HG02588 (cell line): ENCODE data around the gene FAM90A26.
"Not testable (repeated sequence)": the region's sequence is repeated elsewhere in the genome, so short reads cannot be mapped to it uniquely, and the experiment has no call there.

Experiments
- ATAC-seq: cut with Tn5 transposase; IDR thresholded peaks from one replicate; pipeline ENCODE4 v1.9.1; 2021; ENCODE audit warnings: mild to moderate bottlenecking, moderate library complexity; ENCODE audit not compliant: unreplicated experiment

FAM90A26 gene, protein sequence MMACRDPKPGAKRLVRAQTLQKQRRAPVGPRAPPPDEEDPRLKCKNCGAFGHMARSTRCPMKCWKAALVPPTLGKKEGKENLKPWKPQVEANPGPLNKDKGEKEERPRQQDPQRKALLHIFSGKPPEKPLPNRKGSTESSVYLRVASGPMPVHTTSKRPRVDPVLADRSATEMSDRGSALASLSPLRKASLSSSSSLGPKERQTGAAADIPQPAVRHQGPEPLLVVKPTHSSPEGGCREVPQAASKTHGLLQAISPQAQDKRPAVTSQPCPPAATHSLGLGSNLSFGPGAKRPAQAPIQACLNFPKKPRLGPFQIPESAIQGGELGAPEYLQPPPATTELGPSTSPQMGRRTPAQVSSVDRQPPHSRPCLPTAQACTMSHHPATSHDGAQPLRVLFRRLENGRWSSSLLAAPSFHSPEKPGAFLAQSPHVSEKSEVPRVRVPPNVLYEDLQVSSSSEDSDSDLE

DNA sequence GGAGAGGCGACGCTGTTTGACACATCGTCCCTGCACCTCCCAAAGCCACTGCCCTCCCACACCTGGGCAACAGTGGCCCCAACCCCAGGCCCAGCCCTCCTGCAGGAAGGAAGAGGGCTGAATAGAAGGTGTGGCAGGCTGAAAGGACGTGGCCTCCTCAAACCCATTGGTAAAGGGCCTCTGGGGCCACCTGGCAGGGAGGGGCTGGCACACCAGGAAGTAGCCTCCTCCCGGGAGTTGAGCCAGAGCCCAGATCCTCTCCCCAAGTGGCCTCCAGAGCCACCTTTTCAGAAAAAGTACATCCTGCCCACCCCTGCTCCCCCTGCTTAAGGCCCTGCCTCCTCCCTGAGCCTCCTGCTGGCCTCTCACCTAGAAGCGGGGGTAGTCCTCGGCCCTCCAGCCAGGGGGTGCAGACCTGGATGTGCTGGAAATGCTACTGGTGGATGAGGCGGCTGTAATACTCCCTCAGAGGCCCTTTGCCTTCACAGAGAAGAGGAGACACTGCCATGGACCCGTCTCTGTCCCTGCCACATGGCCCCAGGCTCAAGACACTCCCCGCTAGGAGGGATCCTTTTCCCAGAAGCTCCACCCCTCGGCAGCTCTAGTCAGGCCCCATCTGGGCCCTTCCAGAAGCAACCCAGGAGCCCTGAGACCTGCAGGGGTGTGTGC, at the start of gene FAM90A26:
FAM90A26 (plus strand) TSS at position 619 of the 669 bp plus-strand sequence. CDS start 2,764 bp downstream, outside the sequence.
- not testable (repeated sequence) for ATAC-seq

DNA sequence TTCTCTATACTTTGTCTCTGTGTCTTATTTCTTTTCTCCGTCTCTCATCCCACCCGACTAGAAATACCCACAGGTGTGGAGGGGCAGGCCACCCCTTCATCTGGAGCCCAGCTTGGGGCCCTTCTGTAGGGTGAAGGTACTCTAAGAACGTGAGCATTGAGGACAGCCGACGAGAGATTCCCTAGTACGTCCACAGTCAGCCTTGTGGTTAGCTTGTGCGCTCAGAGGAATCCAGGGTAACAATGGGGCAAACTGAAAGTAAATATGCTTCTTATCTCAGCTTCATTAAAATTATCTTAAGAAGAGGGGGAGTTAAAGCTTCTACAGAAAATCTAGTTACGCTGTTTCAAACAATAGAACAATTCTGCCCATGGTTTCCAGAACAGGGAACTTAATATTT, 47.5 kb upstream of the FAM90A26 start:
- ATAC-seq = not testable (repeated sequence)

DNA sequence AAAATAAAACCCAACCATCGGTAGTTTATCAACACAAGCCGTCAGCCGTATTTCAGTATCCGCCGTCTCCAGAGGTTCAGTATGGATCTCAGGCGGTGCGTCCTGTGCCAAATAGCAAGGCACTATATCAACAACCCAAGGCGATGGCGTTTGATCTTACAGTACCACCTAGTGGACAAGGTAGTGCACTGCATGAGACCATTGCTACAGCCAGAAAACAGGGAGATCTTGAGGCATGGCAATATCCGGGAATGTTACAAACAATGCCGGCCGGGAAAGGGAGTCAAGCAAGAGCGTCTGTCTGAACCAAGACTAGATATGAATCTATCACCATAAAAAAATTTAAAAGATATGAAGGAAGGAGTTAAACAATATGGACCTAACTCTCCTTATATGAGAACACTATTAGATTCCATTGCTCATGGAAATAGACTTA, 46.6 kb upstream of the FAM90A26 start:
- not testable (repeated sequence) for ATAC-seq

DNA sequence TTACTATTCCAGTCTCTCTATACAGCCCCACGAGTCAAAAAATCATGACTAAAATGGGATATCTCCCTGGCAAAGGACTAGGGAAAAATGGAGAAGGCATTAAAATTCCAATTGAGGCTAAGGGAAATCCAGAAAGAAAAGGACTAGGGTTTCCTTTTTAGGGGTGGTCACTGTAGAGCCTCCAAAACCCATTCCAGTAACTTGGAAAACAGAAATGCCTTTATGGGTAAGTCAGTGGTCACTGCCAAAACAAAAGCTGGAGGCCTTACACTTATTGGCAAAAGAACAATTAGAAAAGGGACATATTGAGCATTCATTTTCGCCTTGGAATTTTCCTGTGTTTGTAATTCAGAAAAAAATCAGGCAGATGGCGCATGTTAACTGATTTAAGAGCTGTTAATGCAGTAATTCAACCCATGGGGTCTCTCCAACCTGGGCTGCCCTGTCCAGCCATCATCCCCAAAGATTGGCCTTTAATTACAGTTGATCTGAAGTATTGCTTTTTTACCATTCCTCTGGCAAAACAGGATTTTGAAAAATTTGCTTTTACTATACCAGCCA, 44.5 kb upstream of the FAM90A26 start:
- ATAC-seq = not testable (repeated sequence)

DNA sequence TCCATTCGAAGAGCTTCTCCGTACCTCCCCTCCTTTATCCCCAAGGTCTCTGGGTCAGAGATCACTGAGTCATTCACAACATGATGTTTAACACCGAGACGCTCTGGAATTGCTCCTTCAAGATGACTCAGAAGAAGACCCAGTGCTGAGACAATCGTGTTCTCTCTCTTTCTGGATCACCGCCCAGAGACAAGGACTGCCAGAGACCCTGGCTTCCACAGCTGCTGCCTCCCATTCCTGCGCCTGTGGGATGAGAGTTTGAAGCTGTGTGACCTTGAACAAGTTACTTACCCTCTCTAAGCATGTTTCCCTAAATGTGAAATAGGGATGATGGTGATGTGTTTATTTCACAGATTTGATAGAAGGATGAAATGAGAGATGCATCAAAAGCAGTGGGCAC, 38.8 kb upstream of the FAM90A26 start:
- ATAC-seq = not testable (repeated sequence)

DNA sequence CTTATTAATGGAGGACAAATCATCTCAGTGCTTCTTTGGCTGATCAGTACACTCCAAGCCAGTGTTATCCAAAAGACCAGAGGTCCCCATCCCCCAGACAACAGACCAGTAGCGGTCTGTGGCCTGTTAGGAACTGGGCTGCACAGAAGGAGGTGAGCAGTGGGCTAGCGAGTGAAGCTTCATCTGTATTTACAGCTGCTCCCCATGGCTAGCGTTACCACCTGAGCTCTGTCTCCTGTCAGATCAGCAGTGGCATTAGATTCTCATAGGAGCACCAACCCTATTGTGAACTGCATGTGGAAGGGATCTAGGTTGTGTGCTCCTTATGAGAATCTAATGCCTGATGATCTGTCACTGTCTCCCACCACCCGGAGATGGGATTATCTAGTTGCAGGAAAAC, 37.4 kb upstream of the FAM90A26 start:
- not testable (repeated sequence) for ATAC-seq

DNA sequence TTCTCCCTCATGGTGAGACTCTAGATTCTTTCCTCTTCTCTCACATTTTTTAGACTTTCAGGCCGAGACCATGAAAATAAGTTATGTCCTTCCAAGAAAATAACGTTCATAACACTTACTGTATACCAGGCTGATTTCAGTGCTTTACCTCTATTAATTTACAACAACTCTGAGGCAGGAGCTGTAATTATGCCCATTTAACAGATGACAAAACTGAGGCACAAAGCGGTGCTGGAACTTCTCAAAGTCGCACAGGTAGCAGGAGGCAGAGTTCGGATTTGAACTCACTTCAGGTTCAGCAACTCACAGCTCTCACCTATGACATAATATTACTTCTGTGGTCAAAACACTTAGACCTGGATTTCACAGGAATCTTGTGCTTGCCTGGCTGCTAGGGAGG, 36.2 kb upstream of the FAM90A26 start:
- ATAC-seq = not testable (repeated sequence)

DNA sequence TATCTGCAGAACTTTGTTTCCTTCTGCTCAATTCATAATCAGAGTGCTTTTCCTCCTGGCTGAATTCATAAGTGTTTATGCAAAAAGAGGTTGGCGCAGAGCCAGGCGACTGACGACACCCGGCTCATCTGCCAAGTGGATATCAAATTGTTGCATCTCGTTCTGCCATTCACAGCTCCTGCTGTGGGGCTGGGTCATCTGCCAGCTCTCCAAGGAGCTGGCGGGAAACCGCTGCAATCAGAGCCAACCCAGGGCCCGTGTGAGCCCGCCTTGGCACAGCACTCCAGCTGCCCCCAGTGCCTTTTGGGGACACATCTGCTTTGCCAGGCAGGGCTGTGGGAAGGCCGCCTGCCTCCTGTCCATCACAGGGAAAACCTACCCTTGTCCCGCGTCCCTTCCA, 35.7 kb upstream of the FAM90A26 start:
- ATAC-seq = not testable (repeated sequence)

DNA sequence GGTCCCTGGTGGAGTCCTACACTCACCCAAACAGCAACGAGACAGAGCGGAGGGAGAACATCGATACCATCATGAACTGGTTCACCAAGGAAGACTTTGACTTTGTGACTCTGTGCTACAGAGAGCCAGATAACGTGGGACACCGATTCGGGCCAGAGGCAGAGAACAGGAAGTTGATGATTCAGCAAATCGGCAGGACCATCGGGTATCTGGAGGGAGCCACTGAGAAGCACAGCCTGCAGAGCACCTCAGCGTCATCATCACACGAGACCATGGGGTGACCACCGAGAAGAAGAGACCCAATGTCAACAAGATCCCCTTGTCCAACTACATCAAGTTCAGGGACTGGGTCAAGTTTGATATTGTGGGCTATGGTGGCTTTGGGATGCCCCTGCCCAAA, 29.2 kb upstream of the FAM90A26 start:
- ATAC-seq = not testable (repeated sequence)

DNA sequence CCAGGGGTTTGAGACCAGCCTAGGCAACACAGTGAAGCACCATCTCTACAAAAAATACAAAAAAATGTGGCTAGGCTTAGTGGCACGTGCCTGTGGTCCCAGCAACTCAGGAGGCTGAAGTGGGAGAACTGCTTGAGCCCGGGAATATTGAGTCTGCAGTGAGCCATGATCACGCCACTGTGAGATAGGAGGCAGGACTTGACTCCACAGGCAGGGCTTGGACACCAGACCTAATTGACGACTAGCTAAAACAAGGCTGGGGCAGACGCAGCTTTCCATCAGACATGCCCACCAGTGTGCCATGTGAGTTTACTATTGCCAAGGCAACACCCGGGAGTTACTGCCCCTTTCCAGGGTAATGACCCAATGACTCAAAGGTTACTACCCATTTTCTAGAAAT, 27.4 kb upstream of the FAM90A26 start:
- not testable (repeated sequence) for ATAC-seq

DNA sequence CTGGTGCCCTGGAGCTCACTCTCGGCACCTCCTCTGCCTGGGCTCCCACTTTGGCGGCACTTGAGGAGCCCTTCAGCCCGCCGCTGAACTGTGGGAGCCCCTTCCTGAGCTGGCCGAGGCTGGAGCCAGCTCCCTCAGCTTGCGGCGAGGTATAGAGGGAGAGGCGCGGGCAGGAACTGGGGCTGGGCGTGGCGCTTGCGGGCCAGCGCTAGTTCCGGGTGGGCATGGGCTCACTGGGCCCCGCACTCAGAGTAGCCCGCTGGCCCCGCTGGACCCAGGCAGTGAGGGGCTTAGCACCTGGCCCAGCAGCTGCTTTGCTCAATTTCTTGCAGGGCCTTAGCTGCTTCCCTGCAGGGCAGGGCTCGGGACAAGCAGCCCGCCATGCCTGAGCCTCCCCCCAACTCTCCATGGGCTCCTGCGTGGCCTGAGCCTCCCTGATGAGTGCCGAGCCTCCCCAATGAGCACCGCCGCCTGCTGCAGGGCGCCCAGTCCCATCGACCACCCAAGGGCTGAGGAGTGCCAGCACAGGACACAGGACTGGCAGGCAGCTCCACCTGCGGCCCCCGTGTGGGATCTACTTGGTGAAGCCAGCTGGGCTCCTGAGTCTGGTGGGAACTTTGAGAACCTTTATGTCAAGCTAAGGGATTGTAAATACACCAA, 26.7 kb upstream of the FAM90A26 start:
- ATAC-seq = no peak

DNA sequence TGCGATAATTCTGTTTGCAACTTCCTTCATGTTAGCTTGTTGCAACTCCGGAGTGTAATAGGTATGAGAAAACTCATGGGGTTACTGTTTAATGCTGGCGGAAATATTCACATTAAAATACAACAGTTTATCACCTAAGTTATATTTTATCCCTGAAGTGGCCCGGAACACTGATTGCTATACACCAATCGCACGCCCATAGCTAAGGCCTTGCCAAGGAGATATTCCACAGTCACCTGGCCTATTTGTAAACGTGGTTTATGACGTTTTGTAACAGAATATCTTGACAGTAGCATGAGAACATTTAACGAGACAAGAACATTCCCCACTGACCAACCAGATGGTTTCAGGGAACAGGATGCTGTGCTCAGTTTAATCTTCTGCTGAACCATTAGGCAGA, 23.2 kb upstream of the FAM90A26 start:
- ATAC-seq = no peak

DNA sequence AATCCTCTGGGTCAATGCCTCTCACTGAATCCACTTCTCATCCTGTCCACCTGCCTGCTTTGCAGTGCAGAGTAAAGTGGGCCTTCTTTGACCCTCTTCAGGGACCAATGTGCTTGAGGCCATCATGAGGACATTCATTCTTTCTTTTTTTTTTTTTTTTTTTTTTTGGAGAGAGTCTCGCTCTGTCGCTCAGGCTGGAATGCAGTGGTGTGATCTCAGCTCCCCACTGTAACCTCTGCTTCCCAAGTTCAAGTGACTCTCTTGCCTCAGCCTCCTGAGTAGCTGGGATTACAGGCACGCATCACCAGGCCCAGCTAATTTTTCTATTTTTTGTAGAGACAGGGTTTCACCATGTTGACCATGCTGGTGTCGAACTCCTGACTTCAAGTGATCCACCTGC, 22.8 kb upstream of the FAM90A26 start:
- not testable (repeated sequence) for ATAC-seq

DNA sequence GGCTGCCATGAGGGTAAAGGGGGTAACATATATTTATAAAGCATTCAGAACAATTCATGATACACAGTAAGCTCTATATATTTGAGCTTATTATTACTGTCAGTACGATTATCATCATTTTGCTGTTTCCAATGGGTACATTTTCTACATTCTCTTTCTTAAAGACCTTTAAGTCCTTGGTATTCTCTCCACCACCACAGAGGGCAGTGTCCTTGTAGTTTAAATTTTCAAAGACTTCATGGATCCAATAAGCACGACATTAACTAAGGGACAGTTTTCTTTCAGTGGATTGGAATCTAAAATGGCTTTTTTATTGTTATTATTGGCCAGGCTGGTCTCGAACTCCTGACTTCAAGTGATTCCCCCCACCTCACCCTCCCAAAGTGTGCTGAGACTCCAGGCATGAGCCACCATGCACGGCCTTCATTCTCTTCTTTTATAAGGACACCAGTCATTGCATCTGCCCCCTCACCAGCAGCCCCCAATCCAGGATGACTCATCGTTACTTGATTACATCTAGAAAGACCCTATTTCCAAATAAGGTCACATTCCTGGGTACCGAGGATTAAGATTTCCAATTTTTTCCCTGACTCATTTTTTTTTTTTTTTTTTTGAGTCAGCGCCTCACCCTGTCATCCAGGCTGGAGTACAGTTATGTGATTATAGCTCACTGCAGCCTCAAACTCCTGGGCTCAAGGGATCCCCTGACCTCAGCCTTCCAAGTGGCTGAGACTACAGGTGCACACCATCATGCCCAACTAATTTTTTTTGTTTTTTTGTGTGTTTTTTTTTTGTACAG, 21.4 kb upstream of the FAM90A26 start:
- not testable (repeated sequence) for ATAC-seq

DNA sequence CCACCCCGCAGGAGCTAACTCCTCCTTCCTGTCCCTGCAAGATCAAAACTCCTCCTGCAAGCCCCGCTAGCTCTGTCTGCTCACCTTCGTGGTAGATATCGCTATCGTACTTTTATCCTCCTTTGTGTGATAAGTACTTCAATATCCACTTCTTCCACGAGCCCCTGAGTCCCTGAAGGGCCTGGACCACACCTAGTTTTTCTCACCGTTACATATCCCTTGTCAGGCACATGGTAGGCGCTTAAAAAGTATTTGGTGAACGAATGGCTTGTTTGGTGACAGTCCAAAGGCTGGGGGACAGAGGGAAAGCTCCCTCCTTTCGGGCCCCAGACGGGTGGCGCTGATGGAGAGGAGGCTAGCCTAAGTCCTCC, 18.4 kb upstream of the FAM90A26 start:
- ATAC-seq = not testable (repeated sequence)

DNA sequence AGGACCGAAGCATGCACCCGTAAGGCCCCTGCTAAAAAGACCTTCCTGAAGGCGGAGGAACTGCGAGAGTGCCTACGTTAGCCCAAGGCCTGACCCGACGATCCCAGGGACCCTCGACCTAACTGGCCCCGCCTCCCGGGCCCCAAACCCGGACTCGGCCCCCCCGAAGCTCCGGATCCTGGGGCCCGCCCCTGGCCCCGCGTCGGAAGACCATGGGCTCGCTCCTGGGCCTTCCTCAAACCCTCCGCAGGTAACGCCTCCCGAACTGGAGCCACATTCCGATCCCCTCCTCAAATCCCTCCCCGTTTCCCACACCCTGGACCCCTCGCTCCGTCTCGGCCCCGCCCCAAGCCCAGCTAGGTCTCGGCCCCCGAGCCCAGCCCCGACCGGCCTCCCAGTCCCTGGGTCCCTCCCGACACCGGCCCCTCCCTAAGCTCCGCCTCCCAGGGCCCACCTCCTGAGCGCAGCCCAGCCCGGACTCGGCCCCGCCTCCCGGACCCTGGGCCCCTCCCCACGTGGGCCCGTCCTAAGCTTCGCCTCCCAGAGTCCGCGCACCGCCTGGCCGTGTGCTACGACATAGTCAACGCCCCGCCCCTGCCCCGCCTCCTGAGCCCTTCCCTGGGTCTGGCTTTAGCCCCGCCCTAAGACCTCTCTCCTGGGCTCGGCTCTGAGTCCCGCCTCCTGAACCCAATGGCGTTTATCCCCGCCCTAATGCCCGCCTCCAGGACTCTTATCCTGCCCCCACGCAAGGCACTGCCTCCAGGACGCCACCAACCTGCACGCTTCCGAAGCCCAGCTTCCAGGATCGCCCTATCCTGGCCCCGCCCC, 17.8 kb upstream of the FAM90A26 start:
- ATAC-seq = not testable (repeated sequence)

DNA sequence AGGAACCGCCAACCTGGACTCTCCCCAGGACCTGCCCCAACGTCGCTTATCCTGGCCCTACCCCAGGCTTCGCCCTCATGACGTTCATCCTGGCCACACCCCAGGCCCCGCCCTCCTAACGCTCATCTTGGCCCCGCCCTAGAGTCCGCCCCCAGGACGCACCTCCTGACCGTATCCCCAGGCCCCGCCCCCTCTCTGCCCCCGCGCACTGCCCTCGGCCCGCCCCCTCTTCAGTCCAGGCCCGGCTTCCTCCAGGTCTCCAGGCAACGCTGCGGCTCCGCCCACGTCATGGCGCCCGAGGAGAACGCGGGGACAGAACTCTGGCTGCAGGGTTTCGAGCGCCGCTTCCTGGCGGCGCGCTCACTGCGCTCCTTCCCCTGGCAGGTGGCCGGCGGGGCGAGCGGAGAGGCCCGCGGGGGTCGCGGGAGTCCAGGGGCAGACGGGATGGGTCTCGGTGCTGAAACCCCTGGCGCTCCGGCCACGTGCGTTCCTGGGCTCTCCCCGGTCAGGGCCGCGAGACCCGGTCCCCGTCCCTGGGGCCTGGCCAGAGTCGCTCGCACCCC, 17.1 kb upstream of the FAM90A26 start:
- not testable (repeated sequence) for ATAC-seq

DNA sequence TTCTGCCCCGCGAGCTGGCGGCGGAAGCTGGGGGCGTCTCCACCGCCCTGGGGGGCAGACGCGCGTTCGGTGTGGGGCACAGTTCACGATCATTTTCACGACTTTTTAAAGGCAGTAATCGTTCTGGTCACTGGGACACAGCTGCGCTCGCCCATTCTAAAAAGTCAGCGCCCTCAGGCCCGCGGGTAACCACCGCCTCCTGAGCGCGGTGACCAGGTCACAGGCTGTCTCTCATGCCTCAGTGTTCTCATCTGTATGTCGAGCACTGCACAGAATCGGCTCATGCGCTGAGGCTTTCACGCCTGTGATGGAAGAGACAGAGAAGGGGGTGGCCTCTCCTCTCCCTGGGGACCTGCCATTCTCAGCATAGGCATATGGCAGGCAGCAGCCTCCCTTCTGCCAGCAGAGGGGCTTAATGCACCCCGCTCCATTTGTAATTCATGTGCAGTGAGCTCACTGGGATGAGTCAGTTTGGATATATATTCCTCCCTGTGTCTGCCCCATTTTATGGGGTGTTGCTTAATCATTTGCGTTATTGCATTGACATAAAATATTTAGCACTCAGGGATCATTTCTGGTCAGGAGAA, 16.5 kb upstream of the FAM90A26 start:
- not testable (repeated sequence) for ATAC-seq
